OCI-M1 (cell line): ENCODE measurements around the gene GPR137.
A peak's percentile ranks its signal among the peaks of the same experiment; 100 is the strongest.

Experiments
- DNase-seq: peaks from one replicate; lab custom pipeline; 2025; lab: John Stamatoyannopoulos, UW

GPR137 gene

GRCh38 chr11:64249563-64250414 lies 35.9 kb upstream of the GPR137 start:
- DNase-seq = no peak

DNA sequence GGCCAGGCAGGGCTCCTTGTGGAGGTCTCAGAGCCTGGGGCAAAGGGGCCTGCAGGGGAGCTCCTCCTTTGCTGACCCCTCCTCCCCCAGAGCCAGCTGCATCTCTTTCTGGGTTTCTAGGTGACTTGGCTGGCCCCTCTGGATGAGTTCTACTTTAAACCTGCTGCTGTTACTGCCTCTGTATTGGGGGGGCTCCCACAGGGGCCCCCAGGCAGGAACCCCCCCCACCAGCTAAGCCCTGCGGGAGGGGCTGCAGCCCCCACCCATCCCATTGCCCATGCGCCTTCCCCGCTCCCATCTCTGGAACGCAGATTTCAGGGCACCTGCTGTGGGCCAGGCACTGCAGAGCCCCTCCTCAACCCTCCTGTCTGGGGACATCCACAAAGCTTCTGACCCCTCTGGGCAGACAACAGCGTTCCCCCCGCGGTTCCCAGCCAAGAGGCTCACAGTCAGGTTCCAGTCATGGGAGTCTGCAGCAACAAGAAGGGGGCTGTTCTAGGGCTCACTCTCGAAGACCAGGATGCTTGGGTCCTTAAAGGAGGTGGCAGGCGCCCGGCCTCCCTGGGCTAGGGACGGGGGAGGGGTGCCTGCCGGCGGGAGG lies 35.1 kb upstream of the GPR137 start:
- DNase-seq = no peak

GRCh38 chr11:64251016-64251752 lies 34.5 kb upstream of the GPR137 start, which contains the start of gene PLCB3:
PLCB3 (plus strand) TSS chr11:64251530; CDS start chr11:64251650, 120 bp downstream.
- peak; percentile 79 for DNase-seq

DNA sequence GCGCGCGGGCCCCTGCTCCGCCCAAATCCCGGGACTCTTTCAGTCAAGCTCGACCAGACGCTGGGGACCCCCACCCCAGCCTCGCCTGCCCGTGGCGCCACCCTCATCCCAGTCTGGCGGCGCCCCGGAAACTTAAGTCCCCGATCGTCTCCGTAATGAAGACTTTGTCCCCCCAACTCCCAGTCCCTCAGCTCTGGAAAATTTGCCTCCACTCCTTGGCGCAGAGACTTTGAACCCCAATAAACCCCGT lies 34.0 kb upstream of the GPR137 start:
- no peak for DNase-seq

- DNase-seq = peak; percentile 42
Measured at GRCh38 chr11:64252003-64252872, 33.4 kb upstream of the GPR137 start.

DNA sequence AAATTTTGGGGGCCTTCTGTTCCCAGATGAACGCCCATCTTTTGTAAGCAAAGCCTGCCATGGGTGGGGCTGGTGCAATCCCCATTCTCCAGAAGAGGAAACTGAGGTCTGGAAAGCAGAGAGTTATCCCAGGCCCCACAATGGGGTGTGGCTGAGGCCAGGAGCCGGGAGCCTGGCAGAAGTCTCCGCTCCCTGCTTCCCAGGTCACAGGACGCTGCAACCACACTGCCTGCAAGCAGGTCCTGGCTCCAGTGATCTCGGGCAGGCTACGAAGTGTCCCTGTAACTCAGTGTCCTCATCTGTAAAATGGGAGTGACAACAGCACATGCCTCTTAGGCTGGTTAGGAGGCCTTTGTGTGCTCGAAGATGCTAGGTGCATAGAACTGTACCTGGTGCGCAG lies 32.6 kb upstream of the GPR137 start:
- no peak for DNase-seq

DNA sequence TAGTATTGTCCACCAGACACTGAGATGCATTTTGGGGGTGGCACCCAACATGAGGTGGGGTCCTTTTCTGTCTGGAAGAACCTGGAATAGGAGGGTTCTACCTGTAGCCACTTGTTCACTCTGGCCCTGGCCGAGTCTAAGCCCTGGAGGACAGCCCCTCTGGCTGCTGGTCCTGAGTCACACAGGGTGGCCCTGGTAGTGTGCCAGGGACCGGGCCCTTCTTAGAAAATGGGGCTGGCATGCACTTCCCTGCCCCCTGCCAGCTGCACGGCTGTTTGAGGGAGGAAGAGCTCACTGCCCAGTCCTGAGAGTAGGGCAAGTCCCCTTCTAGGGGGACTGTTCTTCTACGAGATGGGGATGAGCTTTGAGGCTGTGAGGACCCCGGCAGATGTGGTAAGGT lies 32.2 kb upstream of the GPR137 start:
- DNase-seq = no peak

DNA sequence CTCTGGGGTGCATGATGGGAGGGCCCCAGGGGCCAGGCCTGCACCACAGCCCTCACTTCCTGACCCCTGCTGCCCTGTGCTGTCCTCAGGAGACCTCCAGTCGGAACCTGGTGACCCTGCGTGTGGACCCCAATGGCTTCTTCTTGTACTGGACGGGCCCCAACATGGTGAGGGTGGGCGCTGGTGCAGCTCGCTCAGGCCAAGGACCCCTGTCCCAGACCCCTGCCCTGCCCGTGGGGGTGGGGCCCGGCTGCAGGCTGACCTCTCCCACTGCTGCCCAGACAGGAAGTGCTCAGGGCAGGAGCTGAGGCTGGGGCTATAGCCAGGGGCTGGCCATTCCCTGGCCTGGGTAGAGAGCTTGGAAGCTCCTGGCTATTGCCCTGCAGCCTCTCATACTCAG lies 31.3 kb upstream of the GPR137 start:
- no peak for DNase-seq

DNA sequence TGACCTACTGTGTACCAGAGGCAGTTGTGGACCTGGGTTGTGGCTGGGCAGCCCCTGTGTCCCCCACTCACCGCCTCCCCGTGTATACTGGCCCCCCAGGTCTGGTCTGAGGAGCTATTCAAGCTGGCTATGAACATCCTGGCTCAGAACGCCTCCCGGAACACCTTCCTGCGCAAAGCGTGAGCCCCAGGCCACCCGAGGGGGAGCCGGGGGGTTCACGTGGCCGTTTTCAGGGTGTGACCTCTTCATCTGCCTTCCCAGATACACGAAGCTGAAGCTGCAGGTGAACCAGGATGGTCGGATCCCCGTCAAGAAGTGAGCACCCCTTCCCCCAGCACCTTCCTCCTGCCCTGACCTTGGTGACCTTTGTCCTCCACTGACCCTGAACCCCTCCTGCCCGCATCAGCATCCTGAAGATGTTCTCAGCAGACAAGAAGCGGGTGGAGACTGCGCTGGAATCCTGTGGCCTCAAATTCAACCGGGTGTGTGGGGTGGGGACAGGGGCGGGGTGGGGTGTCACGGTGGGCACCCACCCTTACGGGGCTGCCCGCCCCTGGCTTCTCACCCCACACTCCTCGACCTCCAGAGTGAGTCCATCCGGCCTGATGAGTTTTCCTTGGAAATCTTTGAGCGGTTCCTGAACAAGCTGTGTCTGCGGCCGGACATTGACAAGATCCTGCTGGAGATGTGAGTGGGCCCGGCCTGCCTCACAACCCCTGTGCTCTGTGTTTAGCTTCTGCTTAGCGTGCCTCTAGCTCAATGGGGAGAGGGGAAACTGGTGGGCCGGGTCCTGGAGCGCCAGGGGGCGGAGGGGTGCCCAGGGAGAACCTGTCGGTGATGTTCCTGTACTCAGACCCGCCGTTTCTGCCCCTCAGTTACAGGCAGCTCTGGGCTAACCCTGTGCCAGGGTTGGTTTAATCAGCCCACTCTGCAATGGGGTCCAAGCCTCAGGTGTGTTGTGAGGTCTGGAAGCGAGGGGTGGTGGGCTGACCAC lies 30.2 kb upstream of the GPR137 start:
- DNase-seq = no peak

- DNase-seq = no peak
Measured at GRCh38 chr11:64256300-64256699, 29.3 kb upstream of the GPR137 start.

- no peak for DNase-seq
Measured at GRCh38 chr11:64258356-64258755, 27.3 kb upstream of the GPR137 start.

GRCh38 chr11:64258946-64259532 lies 26.6 kb upstream of the GPR137 start:
- DNase-seq = no peak

DNA sequence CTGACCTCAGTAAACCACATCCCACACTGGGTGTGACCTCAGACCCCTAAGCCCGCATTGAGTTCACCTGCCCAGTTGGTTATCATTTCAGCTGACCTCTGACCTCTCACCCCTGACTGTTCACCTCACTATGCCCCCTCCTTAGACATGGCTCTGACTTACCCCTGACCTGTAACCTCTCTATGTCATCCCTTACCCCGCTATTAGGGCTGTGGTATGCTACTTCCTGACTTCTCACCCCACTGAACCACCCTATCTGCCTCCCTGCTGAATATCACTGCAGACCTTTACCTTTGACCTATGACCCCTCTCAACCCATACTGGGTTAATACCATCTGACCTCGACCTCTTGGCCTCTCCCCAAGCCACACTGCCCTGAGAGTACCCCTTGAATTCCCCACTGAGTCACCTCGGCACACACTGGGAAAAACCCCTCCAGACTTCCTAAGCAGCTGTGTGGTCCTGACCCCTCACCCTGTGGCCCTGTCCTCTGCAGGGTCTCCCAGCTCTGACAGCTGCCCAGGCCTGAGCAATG lies 26.0 kb upstream of the GPR137 start:
- DNase-seq = no peak

DNA sequence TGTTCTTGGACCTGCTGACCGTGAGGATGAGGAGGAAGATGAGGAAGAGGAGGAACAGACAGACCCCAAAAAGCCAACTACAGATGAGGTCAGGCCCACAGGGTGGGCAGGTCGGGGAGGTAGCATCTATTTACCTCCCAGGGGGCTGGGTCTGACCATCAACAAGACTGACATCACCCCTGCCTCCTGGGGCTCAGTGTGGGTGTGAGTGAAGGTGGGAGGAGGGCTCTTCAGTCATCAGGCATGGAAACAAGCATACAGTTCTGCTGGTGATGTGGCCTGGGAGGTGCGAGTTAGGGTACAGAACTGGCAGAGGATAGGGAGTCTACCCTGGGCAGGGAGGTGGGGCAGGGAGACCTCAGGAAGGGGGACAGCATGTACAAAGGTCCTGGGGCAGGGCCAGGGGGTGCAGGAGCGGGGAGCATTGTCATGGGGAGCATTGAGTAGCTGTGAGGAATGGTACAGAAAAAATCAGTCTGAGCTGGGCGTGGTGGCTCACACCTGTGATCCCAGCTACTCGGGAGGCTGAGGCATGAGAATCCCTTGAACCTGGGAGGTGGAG lies 25.4 kb upstream of the GPR137 start:
- DNase-seq = no peak

DNA sequence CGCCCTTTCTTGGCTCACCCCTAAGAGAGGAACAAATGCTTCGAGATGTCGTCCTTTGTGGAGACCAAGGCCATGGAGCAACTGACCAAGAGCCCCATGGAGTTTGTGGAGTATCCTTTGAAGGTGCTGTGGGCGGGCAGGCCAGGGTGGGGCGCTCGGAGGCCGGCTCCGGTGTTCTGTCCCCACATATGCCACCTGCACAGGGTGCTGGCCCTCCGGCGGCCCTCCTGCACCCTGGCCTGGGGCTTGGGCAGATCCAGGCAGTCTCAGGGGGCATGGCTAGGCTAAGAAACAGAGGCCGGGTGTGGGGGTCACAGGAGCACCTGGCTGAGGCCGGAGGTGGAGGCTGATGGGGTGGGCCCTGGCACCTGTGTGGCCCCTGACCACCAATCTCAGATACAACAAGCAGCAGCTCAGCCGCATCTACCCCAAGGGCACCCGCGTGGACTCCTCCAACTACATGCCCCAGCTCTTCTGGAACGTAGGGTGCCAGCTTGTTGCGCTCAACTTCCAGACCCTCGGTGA lies 24.0 kb upstream of the GPR137 start:
- DNase-seq = no peak

GRCh38 chr11:64262271-64263002 lies 23.2 kb upstream of the GPR137 start:
- DNase-seq = no peak

DNA sequence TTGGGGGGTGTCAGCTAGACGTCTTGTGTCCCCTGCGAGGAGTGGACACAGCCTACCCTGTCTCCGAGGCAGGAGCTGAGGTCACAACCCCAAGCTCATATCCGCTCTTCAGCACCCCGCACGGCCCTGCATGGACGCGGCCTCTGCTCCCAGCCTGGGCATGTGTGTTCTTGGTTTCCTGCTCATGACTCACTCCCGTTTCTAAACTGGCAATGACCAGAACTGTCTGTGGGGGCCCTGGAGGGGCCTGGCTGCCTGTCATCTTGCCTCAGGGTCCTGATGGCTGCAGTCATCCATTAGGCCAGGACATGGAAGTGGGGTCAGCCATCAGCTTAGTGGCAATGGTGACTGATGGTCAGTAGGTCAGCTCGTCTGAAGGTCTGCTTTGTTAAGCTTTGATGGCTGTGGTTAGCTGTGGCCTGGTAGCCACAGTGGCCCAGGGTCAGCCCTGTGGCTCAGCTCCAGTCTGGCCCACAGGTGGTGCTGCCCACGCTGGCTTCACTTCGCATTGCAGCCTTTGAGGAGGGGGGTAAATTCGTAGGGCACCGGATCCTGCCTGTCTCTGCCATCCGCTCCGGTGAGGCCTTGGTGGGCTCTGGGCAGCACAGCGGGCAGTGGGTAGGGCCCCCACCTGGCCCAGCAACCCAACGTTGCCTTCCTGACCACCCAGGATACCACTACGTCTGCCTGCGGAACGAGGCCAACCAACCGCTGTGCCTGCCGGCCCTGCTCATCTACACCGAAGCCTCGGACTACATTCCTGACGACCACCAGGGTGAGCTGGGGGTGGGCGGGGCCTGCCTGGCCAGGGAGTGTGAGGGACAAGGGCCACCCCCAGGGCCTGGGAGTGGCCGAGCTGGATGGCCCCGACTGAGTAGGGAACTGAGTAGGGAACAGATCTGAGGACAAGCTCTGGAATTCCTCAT lies 22.4 kb upstream of the GPR137 start:
- DNase-seq = no peak

GRCh38 chr11:64263947-64264317 lies 21.7 kb upstream of the GPR137 start:
- no peak for DNase-seq
